ENCODE results near the gene CABP2. TPM values are rescaled to one million over a fixed set of nuclear protein-coding genes. Genes with fewer than 3 reads are reported as not detected.
"Not testable (repeated sequence)": the region's sequence is repeated elsewhere in the genome, so short reads cannot be mapped to it uniquely, and the experiment has no call there.

The CABP2 gene
- total RNA-seq, 2 donors from 2014 or later: not detected

DNA sequence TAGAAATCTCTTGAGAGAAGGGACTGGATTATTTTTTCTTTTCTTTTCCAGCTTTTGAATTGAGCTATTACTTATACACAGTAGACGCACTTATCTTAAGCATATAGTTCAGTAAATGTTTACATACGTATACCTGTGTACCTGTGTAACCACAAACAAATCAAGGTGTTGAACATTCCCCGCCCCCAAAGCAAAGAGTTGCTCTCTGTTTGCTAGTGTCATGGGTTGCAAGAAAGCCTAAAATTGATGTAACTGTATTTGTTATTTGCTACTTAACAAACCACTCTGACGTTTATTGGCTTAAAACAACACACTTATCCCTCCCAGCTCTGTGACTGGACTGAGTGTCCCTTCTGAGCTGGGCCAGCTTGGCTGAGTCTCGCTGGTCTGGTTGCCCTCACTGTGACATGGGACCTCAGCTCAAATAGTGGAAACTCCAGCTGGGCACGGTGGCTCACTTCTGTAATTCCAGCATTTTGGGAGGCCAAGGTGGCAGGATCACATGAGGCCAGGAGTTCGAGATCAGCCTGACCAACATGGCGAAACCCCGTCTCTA lies 25.4 kb upstream of the CABP2 start:
- ATAC-seq (replicated peaks in 1 of 2): no peak
- H3K27ac Mint-ChIP-seq: no peak overlapping the region
- DNase-seq: no peak
- H3K4me3 Mint-ChIP-seq: no peak overlapping the region
- H3K27me3 Mint-ChIP-seq (ENCODE audit: low read depth): peaks cover 5% of the 10 kb centered on the region
- H3K9me3 Mint-ChIP-seq: peaks cover 0 to 4% of the 10 kb centered on the region in 2 donors
- H3K36me3 Mint-ChIP-seq (ENCODE audit: insufficient read depth in 2 of 2): no peaks in the 10 kb centered on the region
- H3K4me1 Mint-ChIP-seq (ENCODE audit: low read depth): peaks cover 5% of the 10 kb centered on the region

DNA sequence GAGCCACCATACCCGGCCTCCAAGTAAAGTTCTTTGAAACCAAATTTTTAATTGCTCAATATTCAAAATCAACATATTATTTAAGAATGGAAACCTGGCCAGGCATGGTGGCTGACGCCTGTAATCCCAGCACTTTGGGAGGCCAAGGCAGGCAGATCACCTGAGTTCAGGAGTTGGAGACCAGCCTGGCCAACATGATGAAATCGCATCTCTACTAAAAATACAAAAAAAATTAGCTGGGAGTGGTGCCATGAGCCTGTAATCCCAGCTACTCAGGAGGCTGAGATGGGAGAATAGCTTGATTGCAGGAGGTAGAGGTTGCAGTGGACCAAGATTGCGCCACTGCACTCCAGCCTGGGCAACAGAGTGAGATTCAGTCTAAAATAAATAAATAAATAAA lies 24.9 kb upstream of the CABP2 start:
- H3K27ac Mint-ChIP-seq; H3K4me3 Mint-ChIP-seq; ATAC-seq (replicated peaks in 1 of 2); H3K36me3 Mint-ChIP-seq (ENCODE audit: insufficient read depth in 2 of 2); H3K9me3 Mint-ChIP-seq; DNase-seq; H3K27me3 Mint-ChIP-seq (ENCODE audit: low read depth); H3K4me1 Mint-ChIP-seq (ENCODE audit: low read depth): not testable (repeated sequence)

- H3K4me3 Mint-ChIP-seq: no peak overlapping the region
- no peak for ATAC-seq (replicated peaks in 1 of 2)
- H3K36me3 Mint-ChIP-seq (ENCODE audit: insufficient read depth in 2 of 2): no peaks in the 10 kb centered on the region
These were observed 22.0 kb upstream of the CABP2 start for GRCh38 chr11:67545280-67545679.

DNA sequence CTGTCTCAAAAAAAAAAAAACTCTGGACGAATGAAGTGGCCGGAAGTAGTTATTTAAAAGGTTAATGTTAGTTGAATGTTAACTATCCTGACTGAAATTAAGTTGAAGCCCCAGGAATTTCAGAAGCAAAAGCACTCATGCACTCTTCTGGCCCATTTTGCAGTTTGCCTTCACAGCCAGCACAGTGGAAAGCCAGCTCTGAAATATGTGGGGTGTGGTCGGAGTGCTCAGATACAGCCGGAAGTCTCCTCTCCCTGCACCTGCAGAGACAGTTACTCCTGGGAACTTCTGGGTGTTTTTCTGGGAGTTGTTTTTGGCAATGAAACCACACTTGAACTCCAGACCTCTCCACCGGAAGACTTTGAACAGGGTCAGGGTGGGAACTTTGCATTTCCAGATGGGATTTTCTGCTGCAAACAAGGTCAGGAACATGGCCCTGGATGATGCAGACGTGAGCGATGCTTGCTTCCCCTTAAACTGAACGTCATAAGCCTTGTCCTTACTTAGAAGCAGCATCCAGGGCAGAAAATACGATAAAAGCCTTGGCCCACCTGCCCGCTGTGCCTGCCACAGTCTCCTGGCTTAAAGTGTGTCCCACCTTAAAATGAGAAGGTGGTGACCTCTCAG lies 21.5 kb upstream of the CABP2 start:
- no peak overlapping the region for H3K4me3 Mint-ChIP-seq
- ATAC-seq (replicated peaks in 1 of 2) (no peak), DNase-seq (no peak)
- H3K27me3 Mint-ChIP-seq (ENCODE audit: low read depth): peaks cover 5% of the 10 kb centered on the region
- H3K36me3 Mint-ChIP-seq (ENCODE audit: insufficient read depth in 2 of 2): no peaks in the 10 kb centered on the region
- H3K4me1 Mint-ChIP-seq (ENCODE audit: low read depth): no peaks in the 10 kb centered on the region
- H3K27ac Mint-ChIP-seq: no peak overlapping the region
- H3K9me3 Mint-ChIP-seq: no peaks in the 10 kb centered on the region

More at GRCh38 chr11:67545280-67545679, 22.0 kb upstream of the CABP2 start:
- no peak overlapping the region for H3K27ac Mint-ChIP-seq
- DNase-seq: no peak
- H3K27me3 Mint-ChIP-seq (ENCODE audit: low read depth): peaks cover 5% of the 10 kb centered on the region
- no peaks in the 10 kb centered on the region for H3K4me1 Mint-ChIP-seq (ENCODE audit: low read depth)
- H3K9me3 Mint-ChIP-seq: no peaks in the 10 kb centered on the region

DNA sequence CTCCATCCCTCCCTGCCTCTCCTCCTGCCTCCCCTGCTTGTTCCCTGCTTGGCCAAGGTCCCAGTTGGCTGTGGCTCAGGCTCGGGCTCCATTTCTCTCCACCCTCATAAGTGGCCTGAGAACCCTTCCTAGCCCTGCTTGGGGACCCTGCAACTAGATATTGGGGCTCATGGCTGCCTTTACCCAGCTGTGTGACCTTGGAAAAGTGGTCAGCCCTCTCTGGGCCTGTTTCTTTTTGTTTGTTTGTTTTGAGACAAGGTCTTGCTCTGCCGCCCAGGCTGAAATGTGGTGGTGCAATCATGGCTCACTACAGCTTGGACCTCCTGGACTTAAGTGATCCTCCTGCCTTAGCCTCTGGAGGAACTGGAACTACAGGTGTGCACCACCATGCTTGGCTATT lies 20.3 kb upstream of the CABP2 start:
- H3K4me3 Mint-ChIP-seq: no peak overlapping the region
- ATAC-seq (replicated peaks in 1 of 2) (no peak), DNase-seq (no peak)
- H3K4me1 Mint-ChIP-seq (ENCODE audit: low read depth): no peaks in the 10 kb centered on the region
- no peaks in the 10 kb centered on the region for H3K36me3 Mint-ChIP-seq (ENCODE audit: insufficient read depth in 2 of 2)
- H3K27me3 Mint-ChIP-seq (ENCODE audit: low read depth): peaks cover 5% of the 10 kb centered on the region
- H3K9me3 Mint-ChIP-seq: no peaks in the 10 kb centered on the region
- H3K27ac Mint-ChIP-seq: no peak overlapping the region

- no peaks in the 10 kb centered on the region for H3K4me1 Mint-ChIP-seq (ENCODE audit: low read depth)
- H3K4me3 Mint-ChIP-seq: no peak overlapping the region
These were observed 19.7 kb upstream of the CABP2 start for GRCh38 chr11:67542971-67543370.

DNA sequence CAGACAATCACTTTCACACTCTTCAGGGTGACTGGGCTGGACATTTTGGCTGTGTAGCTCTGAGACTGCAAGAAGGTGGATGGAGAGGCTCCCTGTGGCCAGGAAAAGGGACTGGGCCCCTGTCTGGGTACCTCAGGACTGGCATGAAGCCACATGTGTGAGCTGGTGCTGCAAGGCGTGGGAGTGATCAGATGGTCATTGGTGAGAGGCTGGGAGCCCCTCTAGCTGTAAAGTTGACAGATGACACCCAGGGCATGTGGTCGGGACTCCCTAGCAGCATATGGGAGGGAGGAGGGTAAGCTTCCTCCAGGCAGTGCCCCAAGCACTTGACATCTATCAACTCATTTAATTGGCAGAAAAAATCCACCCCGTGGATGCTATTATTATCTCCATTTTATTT lies 18.9 kb upstream of the CABP2 start:
- Mint-ChIP-seq H3K36me3 (ENCODE audit: insufficient read depth in 2 of 2) (no peaks in the 10 kb centered on the region), H3K9me3 (no peaks in the 10 kb centered on the region)

More at GRCh38 chr11:67542971-67543370, 19.7 kb upstream of the CABP2 start:
- DNase-seq (no peak), ATAC-seq (replicated peaks in 1 of 2) (no peak)
- Mint-ChIP-seq H3K36me3 (ENCODE audit: insufficient read depth in 2 of 2) (no peaks in the 10 kb centered on the region), H3K27me3 (ENCODE audit: low read depth) (peaks cover 5% of the 10 kb centered on the region), H3K9me3 (no peaks in the 10 kb centered on the region), H3K27ac (no peak overlapping the region)

DNA sequence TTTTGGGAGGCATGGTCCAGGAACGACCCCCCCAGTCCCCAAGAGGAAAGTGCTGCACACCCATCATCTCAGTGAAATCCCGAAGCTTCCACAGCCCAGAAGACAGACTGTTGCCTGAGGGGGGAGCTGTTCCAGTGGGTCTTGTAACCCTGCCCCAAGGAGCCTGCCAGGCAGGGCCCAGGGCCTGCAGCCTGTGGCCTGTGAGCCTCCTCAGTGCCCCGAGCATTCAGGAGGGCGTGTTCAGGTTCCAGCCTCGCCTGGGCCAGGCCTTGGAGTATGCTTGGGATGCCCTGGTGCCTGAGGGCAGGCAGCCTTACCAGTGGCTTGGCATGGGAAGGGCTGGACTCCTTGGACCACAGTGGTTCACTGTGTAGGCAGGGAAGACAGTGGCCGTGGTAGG lies 18.0 kb upstream of the CABP2 start:
- Mint-ChIP-seq H3K27me3 (ENCODE audit: low read depth) (no peaks in the 10 kb centered on the region), H3K27ac (no peak overlapping the region), H3K36me3 (ENCODE audit: insufficient read depth in 2 of 2) (no peaks in the 10 kb centered on the region), H3K4me3 (no peak overlapping the region), H3K4me1 (ENCODE audit: low read depth) (no peaks in the 10 kb centered on the region), H3K9me3 (no peaks in the 10 kb centered on the region)
- DNase-seq (no peak), ATAC-seq (replicated peaks in 1 of 2) (no peak)

More for the DNA sequence above, 18.9 kb upstream of the CABP2 start:
- ATAC-seq (replicated peaks in 1 of 2): no peak
- Mint-ChIP-seq H3K4me1 (ENCODE audit: low read depth) (no peaks in the 10 kb centered on the region), H3K4me3 (no peak overlapping the region), H3K27ac (no peak overlapping the region), H3K27me3 (ENCODE audit: low read depth) (peaks cover 5% of the 10 kb centered on the region)
- DNase-seq: no peak

DNA sequence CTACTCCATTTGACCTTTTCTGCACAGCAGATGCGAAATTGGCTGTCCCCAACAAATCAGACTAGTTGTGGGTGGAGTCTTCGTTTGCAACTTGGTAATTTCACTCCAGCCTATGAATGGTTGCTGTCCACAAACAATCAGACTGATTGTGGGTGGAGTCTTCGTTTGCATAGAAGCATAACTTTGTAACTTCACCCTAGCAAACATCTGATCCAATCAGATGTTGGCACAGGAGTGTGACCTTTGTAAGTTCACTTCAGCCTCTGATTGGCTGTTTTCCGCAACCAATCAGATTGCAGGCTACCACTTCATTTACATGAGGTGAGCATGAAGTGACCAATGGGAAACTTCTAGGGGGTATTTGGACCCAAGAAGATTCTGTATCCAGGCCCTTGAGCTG lies 16.3 kb upstream of the CABP2 start:
- no peak overlapping the region for H3K4me3 Mint-ChIP-seq
- H3K27ac Mint-ChIP-seq: no peak overlapping the region
- no peaks in the 10 kb centered on the region for H3K9me3 Mint-ChIP-seq
- no peak for DNase-seq
- no peaks in the 10 kb centered on the region for H3K27me3 Mint-ChIP-seq (ENCODE audit: low read depth)
- ATAC-seq (replicated peaks in 1 of 2): no peak
- peaks cover 0 to 4% of the 10 kb centered on the region in 2 donors for H3K36me3 Mint-ChIP-seq (ENCODE audit: insufficient read depth in 2 of 2)
- H3K4me1 Mint-ChIP-seq (ENCODE audit: low read depth): no peaks in the 10 kb centered on the region

DNA sequence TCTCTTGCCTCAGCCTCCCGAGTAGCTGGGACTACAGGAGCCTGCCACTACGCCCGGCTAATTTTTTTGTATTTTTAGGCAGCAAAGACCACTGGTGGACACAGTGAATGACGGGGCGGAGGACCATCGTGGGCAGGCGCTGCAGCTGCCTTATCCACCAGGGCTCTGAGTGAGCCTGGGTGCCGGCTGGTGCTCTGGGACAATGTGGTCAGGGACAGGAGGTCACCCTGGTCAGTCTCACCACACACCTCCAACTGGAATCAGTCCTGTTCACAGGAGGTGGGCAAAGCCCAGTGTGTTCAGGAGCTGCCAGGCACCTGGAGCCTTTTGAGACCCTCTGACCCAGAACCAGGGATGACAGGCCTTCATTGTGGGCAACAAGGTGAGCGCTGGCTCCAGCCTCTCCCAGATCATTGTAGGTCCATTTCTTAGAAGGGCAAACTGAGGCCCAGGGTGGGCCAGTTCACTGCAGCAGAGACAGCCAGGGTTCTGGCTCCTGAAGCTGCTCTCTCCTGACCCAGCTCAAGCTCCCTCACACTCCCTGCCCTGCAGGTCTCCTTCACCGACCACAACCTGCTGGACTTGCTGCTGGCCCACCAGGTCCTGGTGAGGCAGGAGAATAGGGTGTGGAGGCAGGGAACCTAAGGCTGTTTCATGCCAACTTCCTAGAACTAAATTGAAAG lies 15.7 kb upstream of the CABP2 start:
- Mint-ChIP-seq H3K9me3 (peaks cover 1 to 2% of the 10 kb centered on the region in 2 donors), H3K36me3 (ENCODE audit: insufficient read depth in 2 of 2) (peaks cover 2 to 9% of the 10 kb centered on the region in 2 donors), H3K27me3 (ENCODE audit: low read depth) (no peaks in the 10 kb centered on the region), H3K4me3 (no peak overlapping the region), H3K27ac (no peak overlapping the region), H3K4me1 (ENCODE audit: low read depth) (no peaks in the 10 kb centered on the region)
- ATAC-seq (replicated peaks in 1 of 2) (no peak), DNase-seq (no peak)

GRCh38 chr11:67538306-67538705 lies 15.1 kb upstream of the CABP2 start:
- DNase-seq: no peak

DNA sequence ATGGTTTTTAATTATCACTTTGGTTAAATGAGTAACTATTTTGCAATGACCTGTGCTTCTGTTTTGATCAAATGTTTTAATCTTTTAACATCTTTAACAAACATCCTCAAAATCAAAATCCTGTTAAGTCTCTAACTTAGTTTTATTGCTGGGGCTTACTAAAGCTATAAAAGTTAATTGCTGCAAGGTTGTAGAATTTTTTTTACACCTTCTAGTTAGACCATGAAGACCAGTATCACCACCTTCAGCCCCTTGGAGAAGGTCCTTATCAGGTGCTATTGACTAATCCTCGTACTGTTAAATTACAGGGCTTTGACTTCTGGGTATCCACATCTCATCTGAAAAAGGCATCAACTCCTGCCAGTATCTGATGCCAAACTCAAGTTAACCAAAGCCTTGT lies 12.3 kb upstream of the CABP2 start:
- no peak for DNase-seq
- no peak overlapping the region for H3K4me3 Mint-ChIP-seq
- peaks cover 4 to 7% of the 10 kb centered on the region in 2 donors for H3K9me3 Mint-ChIP-seq
- no peaks in the 10 kb centered on the region for H3K27me3 Mint-ChIP-seq (ENCODE audit: low read depth)
- no peak overlapping the region for H3K27ac Mint-ChIP-seq
- H3K4me1 Mint-ChIP-seq (ENCODE audit: low read depth): no peaks in the 10 kb centered on the region
- no peak for ATAC-seq (replicated peaks in 1 of 2)
- peaks cover 3 to 13% of the 10 kb centered on the region in 2 donors for H3K36me3 Mint-ChIP-seq (ENCODE audit: insufficient read depth in 2 of 2)

More at GRCh38 chr11:67538306-67538705, 15.1 kb upstream of the CABP2 start:
- Mint-ChIP-seq H3K27ac (no peak overlapping the region), H3K36me3 (ENCODE audit: insufficient read depth in 2 of 2) (peaks cover 3 to 13% of the 10 kb centered on the region in 2 donors), H3K9me3 (peaks cover 4 to 6% of the 10 kb centered on the region in 2 donors), H3K27me3 (ENCODE audit: low read depth) (no peaks in the 10 kb centered on the region), H3K4me3 (no peak overlapping the region), H3K4me1 (ENCODE audit: low read depth) (no peaks in the 10 kb centered on the region)
- no peak for ATAC-seq (replicated peaks in 1 of 2)

DNA sequence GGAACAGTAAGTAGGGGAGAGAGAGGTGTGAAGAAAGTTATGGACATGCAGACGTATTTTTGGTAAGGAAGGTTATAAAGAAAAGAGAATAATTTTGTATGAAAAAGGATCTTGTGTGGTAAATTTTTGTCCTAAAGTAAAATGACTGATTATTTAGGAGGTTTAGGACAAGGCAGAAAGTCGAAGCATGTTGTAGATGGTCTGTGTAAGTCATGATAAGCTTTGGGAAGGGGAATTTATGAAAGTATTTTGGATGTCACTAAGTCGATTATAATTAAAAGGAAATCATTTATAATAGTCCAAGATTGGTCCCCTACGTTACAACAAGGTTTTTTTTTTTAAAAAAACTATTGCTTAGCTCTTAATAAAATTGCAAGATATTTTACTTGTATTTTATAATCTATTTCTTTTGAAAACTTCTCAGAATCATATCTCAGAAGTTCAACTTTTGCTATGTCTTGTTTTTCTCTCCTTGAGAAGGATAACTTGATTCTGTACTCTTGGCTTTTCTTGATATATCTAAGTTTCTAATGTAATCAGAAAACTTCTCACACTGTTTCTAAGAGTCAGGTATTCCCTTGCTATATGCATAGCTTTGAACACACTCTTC lies 10.9 kb upstream of the CABP2 start:
- Mint-ChIP-seq H3K4me3 (no peak overlapping the region), H3K9me3 (peaks cover 6 to 7% of the 10 kb centered on the region in 2 donors), H3K36me3 (ENCODE audit: insufficient read depth in 2 of 2) (peaks cover 3 to 13% of the 10 kb centered on the region in 2 donors), H3K4me1 (ENCODE audit: low read depth) (no peaks in the 10 kb centered on the region), H3K27me3 (ENCODE audit: low read depth) (peaks cover 4% of the 10 kb centered on the region), H3K27ac (no peak overlapping the region)
- ATAC-seq (replicated peaks in 1 of 2) (no peak), DNase-seq (no peak)
